KMS-11 (cell line): ENCODE results near the gene KRT10.
"Not testable (repeated sequence)": the region's sequence is repeated elsewhere in the genome, so short reads cannot be mapped to it uniquely, and the experiment has no call there.

Source experiments
- H2AFZ ChIP-seq: fragments of 200-600 bp; sonication (generic); 2 replicates; pipeline ENCODE4 v1.6.1; 2016; ENCODE audit warnings: antibody characterized with exemption, mixed run types, low read depth
- H3K27ac ChIP-seq: fragments of 200-600 bp; sonication (generic); 2 replicates; pipeline ENCODE4 v1.6.1; 2016; ENCODE audit warnings: mild to moderate bottlenecking, mixed run types
- H3K27me3 ChIP-seq: fragments of 200-600 bp; sonication (generic); 2 replicates; pipeline ENCODE4 v1.6.1; 2017; ENCODE audit warnings: mild to moderate bottlenecking, low read depth, mixed run types, moderate library complexity; ENCODE audit not compliant: insufficient read depth
- H3K36me3 ChIP-seq: fragments of 200-600 bp; sonication (generic); 2 replicates; pipeline ENCODE4 v1.6.1; 2017; ENCODE audit warnings: mild to moderate bottlenecking, mixed run types; ENCODE audit not compliant: insufficient read depth
- H3K4me1 ChIP-seq: fragments of 200-600 bp; sonication (generic); 2 replicates; pipeline ENCODE4 v1.6.1; 2016; ENCODE audit warnings: mild to moderate bottlenecking, low read depth, mixed run types; ENCODE audit not compliant: poor library complexity, severe bottlenecking
- H3K4me2 ChIP-seq: fragments of 200-600 bp; sonication (generic); 2 replicates; pipeline ENCODE4 v1.7.0; 2016; ENCODE audit warnings: mild to moderate bottlenecking, mixed run types
- H3K4me3 ChIP-seq: fragments of 200-600 bp; sonication (generic); IDR thresholded peaks from 2 replicates; pipeline ENCODE4 v1.6.1; 2017; ENCODE audit warnings: low read depth, low read length, mixed read lengths; ENCODE audit not compliant: insufficient read depth
- H3K79me2 ChIP-seq: fragments of 200-600 bp; sonication (generic); 2 replicates; pipeline ENCODE4 v1.6.1; 2016; ENCODE audit warnings: low read depth, mixed run types; ENCODE audit not compliant: insufficient read depth
- H3K9ac ChIP-seq: fragments of 200-600 bp; sonication (generic); 2 replicates; pipeline ENCODE4 v1.6.1; 2016; ENCODE audit warnings: mild to moderate bottlenecking, mixed run types
- H4K20me1 ChIP-seq: fragments of 200-600 bp; sonication (generic); 2 replicates; pipeline ENCODE4 v1.6.1; 2016; ENCODE audit warnings: mild to moderate bottlenecking, mixed run types; ENCODE audit not compliant: insufficient read depth
- CTCF ChIP-seq: fragments of 200-600 bp; sonication (generic); conservative IDR thresholded peaks from 2 replicates; pipeline ENCODE4 v1.6.1; 2017; ENCODE audit warnings: low read depth, mild to moderate bottlenecking, antibody characterized with exemption, low read length, moderate library complexity, mixed read lengths

KRT10 gene

GRCh38 chr17:40864661-40865390 is 42.4 kb upstream of the KRT10 start:
- Histone ChIP-seq H4K20me1 (no peaks in the 10 kb centered on the region), H3K36me3 (no peaks in the 10 kb centered on the region), H3K4me3 (no peak overlapping the region), H3K27ac (no peak overlapping the region), H3K27me3 (no peaks in the 10 kb centered on the region), H3K4me1 (no peaks in the 10 kb centered on the region), H3K79me2 (no peaks in the 10 kb centered on the region), H3K4me2 (no peak overlapping the region), H2AFZ (no peak overlapping the region), H3K9ac (no peak overlapping the region)
- no peak for TF ChIP-seq CTCF

- H3K79me2 ChIP-seq: no peaks in the 10 kb centered on the region
- no peak overlapping the region for H3K4me2 ChIP-seq
- H4K20me1 ChIP-seq: no peaks in the 10 kb centered on the region
- H2AFZ ChIP-seq: no peak overlapping the region
- no peaks in the 10 kb centered on the region for H3K27me3 ChIP-seq
- H3K4me3 ChIP-seq: no peak overlapping the region
- H3K27ac ChIP-seq: no peak overlapping the region
- H3K36me3 ChIP-seq: no peaks in the 10 kb centered on the region
- no peak overlapping the region for H3K9ac ChIP-seq
- H3K4me1 ChIP-seq: no peaks in the 10 kb centered on the region
- no peak for TF ChIP-seq CTCF
Observed at GRCh38 chr17:40862985-40863733, 40.7 kb upstream of the KRT10 start.

- Histone ChIP-seq H3K4me1 (no peaks in the 10 kb centered on the region), H3K79me2 (no peaks in the 10 kb centered on the region), H3K27me3 (no peaks in the 10 kb centered on the region), H3K4me3 (no peak overlapping the region), H2AFZ (no peak overlapping the region), H3K36me3 (no peaks in the 10 kb centered on the region), H3K9ac (no peak overlapping the region), H3K27ac (no peak overlapping the region), H3K4me2 (no peak overlapping the region), H4K20me1 (no peaks in the 10 kb centered on the region)
- no peak for TF ChIP-seq CTCF
Observed at GRCh38 chr17:40859536-40859935, 37.1 kb upstream of the KRT10 start.

GRCh38 chr17:40858667-40859066 is 36.3 kb upstream of the KRT10 start:
- H3K27ac ChIP-seq, H2AFZ ChIP-seq, H3K4me2 ChIP-seq, H3K36me3 ChIP-seq, H3K79me2 ChIP-seq, H4K20me1 ChIP-seq, H3K9ac ChIP-seq, H3K4me3 ChIP-seq, H3K27me3 ChIP-seq, H3K4me1 ChIP-seq: not testable (repeated sequence)

GRCh38 chr17:40857535-40857934 is 35.1 kb upstream of the KRT10 start:
- H3K4me3 ChIP-seq: no peak overlapping the region
- H4K20me1 ChIP-seq: no peaks in the 10 kb centered on the region
- H3K4me1 ChIP-seq: no peaks in the 10 kb centered on the region
- no peak overlapping the region for H3K9ac ChIP-seq
- H2AFZ ChIP-seq: no peak overlapping the region
- no peak overlapping the region for H3K27ac ChIP-seq
- H3K79me2 ChIP-seq: no peaks in the 10 kb centered on the region
- H3K27me3 ChIP-seq: no peaks in the 10 kb centered on the region
- no peak overlapping the region for H3K4me2 ChIP-seq
- no peaks in the 10 kb centered on the region for H3K36me3 ChIP-seq
- TF ChIP-seq CTCF: no peak
